Astrocyte of the cerebellum (primary cell): ENCODE results near the gene H3-3A.

Experiments
- DNase-seq: peaks from one replicate; pipeline ENCODE4 v3.0.0-alpha.2; 2011; ENCODE audit warnings: low read depth
- H3K4me3 ChIP-seq: 2 replicates; pipeline ENCODE4 v1.5.1; 2011; ENCODE audit warnings: mild to moderate bottlenecking, low read depth, low read length, moderate library complexity
- in situ Hi-C: cut with HindIII; loops from 2 replicates; pipeline ENCODE4 v1.10.0; 2017; ENCODE audit warnings: low sequenced_read_pairs
- TF ChIP-seq, protein P1 (sequence below): IDR thresholded peaks from 2 replicates; pipeline ENCODE4 v1.5.1; 2012; ENCODE audit warnings: low read length, low read depth, moderate library complexity, mild to moderate bottlenecking; ENCODE audit errors: missing control alignments

Gene H3-3A

DNA sequence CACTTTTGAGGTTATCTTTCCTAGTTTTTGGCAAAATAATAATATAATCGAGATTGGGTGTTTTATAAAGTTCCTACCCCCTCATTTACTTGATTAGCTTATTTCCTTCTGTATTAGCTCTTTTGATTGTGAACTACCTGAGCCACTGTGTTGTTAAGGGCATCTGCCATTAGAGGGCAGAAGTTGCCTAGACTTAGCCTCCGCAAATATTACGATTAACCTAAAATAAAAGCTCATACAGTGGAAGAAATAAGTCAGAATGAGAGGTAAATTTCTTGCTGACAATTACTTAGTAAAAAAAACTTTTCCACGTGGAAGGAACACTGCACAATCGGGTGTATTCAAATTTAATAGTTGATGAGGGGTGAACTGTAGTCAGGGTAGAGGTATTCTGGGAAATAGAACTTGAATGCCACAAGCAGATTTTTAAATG is 2.3 kb downstream of the H3-3A start:
- in situ Hi-C loops: no loop called here
- DNase-seq: no peak
- peak overlapping the region; percentile 93 for H3K4me3 ChIP-seq
- TF ChIP-seq, protein P1, sequence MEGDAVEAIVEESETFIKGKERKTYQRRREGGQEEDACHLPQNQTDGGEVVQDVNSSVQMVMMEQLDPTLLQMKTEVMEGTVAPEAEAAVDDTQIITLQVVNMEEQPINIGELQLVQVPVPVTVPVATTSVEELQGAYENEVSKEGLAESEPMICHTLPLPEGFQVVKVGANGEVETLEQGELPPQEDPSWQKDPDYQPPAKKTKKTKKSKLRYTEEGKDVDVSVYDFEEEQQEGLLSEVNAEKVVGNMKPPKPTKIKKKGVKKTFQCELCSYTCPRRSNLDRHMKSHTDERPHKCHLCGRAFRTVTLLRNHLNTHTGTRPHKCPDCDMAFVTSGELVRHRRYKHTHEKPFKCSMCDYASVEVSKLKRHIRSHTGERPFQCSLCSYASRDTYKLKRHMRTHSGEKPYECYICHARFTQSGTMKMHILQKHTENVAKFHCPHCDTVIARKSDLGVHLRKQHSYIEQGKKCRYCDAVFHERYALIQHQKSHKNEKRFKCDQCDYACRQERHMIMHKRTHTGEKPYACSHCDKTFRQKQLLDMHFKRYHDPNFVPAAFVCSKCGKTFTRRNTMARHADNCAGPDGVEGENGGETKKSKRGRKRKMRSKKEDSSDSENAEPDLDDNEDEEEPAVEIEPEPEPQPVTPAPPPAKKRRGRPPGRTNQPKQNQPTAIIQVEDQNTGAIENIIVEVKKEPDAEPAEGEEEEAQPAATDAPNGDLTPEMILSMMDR: peak; percentile 82

DNA sequence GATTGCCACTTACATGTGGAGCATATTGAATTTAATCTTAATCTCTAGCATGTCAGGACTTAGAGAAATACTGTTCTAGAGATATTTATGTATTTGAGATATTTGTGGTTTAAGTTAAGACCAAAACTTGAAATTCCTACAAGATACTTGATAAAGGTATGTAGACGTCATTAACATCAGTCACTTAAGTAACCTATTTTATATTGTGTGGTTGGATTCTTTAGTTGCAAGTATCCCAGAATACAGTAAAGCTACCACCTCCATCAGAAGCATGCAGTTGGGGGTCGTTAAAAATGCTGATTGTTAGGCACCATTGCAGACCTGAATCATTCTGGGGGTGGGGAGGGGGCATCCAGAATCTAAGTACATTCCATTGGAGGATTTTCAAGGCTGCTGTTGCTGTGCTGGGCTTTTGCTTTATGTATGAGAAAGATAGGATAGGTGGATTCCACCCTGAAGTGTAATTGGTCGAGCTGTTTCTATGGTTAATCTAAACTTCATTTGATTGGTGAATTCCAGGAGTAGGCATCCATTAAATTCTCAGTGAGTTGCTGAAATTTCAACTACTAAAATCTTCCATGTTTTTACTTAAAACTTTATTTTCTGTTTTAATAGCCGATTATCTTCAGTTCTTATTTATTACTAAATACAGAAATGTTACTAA is 4.0 kb downstream of the H3-3A start:
- no peak overlapping the region for H3K4me3 ChIP-seq
- TF ChIP-seq, protein P1: no peak
- no peak for DNase-seq
- in situ Hi-C loops: no loop called here

DNA sequence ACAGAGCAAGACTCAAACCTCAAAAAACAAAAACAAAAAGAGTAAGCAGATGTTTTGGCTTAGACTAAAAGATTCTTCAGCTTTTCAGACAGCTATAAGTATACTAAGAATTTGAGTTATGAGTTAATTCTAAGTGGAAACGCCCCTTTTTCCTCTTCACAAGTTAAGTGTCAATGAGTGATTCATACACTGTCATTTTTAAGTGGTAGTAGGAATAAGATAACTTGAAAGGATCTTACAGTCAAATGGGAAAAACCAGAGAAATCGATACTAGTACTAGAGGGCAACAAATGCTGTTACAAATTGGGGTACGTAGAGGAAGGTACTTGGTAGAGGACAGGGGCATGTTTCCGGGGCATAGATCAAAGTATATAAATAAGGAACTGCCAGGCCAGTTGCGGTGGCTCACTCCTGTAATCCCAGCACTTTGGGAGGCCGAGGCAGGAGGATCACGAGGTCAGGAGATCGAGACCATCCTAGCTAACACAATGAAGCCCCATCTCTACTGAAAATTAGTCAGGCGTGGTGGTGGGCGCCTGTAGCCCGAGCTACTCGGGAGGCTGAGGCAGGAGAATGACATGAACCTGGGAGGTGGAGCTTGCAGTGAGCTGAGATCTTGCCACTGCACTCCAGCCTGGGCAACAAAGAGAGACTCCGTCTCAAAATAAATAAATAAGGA is 7.4 kb downstream of the H3-3A start:
- H3K4me3 ChIP-seq: no peak overlapping the region
- TF ChIP-seq, protein P1: no peak
- in situ Hi-C loops: no loop called here
- no peak for DNase-seq

DNA sequence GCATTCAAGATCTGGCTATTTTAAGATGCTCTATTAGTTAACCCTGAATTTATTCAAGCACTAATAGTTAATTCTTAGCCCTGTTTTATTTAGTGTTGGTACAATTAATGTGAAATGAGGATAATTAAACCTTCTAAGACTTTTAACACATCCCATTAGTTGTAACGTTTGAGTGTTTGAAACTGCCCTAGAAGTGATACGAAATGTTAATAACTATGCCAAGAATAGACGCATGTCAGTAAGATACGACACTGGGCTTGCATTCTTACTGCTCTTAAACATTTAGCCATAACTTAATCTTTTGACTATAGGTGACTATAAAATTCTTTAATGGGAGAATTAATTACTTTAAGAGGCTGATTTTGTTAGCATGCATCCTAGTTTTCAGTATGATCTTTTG is 9.8 kb downstream of the H3-3A start:
- no peak overlapping the region for H3K4me3 ChIP-seq
- in situ Hi-C loops: no loop called here
- no peak for DNase-seq
- TF ChIP-seq, protein P1: no peak

GRCh38 chr1:226073184-226073950 is 10.9 kb downstream of the H3-3A start:
- H3K4me3 ChIP-seq: no peak overlapping the region
- no peak for DNase-seq
- in situ Hi-C loops: no loop called here
- TF ChIP-seq, protein P1: no peak

- TF ChIP-seq, protein P1: no peak
- no peak for DNase-seq
- H3K4me3 ChIP-seq: no peak overlapping the region
- in situ Hi-C loops: no loop called here
These were observed 11.5 kb downstream of the H3-3A start for GRCh38 chr1:226074046-226074445.
